Memory B cell (primary cell): ENCODE measurements around the gene SLC25A38.
A peak's percentile ranks its signal among the peaks of the same experiment; 100 is the strongest.

Experiments
- ATAC-seq: fragments of 150-1000 bp; cut with Tn5 transposase; 2 replicates; pipeline ENCODE4 v1.10.0; 2021; ENCODE audit warnings: low read depth, mild to moderate bottlenecking, moderate library complexity
- DNase-seq, 2 donors: peaks; one replicate each; pipeline ENCODE4 v3.0.0; 2022; ENCODE audit warnings: low spot score in 2 of 2
- H3K27ac Mint-ChIP-seq: one replicate; pipeline ENCODE4 v1.8.0; 2022; ENCODE audit warnings: mild to moderate bottlenecking, moderate library complexity, mixed read lengths
- H3K27me3 Mint-ChIP-seq: one replicate; pipeline ENCODE4 v1.8.0; 2022; ENCODE audit warnings: mixed read lengths
- H3K36me3 Mint-ChIP-seq: one replicate; pipeline ENCODE4 v1.8.0; 2022; ENCODE audit warnings: mild to moderate bottlenecking, mixed read lengths
- H3K4me1 Mint-ChIP-seq: one replicate; pipeline ENCODE4 v1.8.0; 2022; ENCODE audit warnings: mixed read lengths
- H3K4me3 Mint-ChIP-seq: one replicate; pipeline ENCODE4 v1.8.0; 2022; ENCODE audit warnings: mild to moderate bottlenecking, moderate library complexity, mixed read lengths
- H3K9me3 Mint-ChIP-seq: one replicate; pipeline ENCODE4 v1.8.0; 2022; ENCODE audit warnings: mixed read lengths

Gene SLC25A38

DNA sequence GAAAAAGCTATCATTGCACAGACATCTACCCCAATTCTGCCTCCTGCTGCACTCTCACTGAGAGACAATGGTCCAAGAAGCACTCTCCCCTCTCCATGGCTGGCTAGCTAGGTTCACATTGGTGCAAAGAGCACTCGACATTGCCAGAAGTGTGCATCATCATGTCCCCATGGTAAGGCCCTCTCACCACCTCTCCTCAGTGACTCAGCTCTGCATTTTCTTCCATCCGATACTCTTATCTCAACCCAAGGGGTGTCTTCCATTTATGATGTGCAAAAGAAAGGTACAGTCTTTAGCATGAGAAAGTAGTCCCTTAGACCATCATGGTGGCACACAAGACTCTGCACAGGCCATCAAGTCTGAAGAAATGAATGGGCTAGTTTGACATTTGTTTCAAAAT lies 37.4 kb downstream of the SLC25A38 start:
- DNase-seq, result no peak
- Mint-ChIP-seq H3K4me1 (no peaks in the 10 kb centered on the region), H3K27me3 (peaks cover 1% of the 10 kb centered on the region), H3K27ac (no peak overlapping the region), H3K36me3 (no peaks in the 10 kb centered on the region), H3K9me3 (no peaks in the 10 kb centered on the region), H3K4me3 (no peak overlapping the region)
- no peak for ATAC-seq

DNA sequence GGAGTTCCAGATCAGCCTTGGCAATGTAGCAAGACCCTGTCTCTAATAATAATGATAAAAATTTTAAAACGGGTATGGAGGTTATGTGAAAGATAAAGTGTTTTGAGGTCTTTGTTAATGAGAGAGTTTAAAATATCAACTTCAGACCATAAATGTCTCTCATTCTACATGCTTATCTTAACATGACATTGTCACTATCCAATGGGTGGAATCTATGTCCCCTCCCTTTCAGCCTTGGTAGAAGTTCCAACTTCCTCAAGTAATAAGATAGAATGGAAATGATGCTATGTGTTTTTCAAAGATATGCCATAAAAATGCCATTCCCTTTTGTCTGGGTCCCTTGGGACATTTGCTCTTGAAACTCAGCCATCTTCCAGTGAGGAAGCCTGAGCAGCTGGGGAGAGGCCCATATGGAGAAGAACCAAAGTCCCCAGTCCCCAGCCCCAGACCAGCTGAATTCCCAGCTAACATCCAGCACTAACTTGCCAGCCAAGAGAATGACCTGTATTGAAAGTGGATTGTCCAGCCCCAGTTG lies 40.3 kb downstream of the SLC25A38 start:
- Mint-ChIP-seq H3K27me3 (no peaks in the 10 kb centered on the region), H3K27ac (no peak overlapping the region), H3K4me1 (no peaks in the 10 kb centered on the region), H3K9me3 (no peaks in the 10 kb centered on the region), H3K36me3 (no peaks in the 10 kb centered on the region), H3K4me3 (no peak overlapping the region)
- ATAC-seq, result no peak
- DNase-seq, result no peak

DNA sequence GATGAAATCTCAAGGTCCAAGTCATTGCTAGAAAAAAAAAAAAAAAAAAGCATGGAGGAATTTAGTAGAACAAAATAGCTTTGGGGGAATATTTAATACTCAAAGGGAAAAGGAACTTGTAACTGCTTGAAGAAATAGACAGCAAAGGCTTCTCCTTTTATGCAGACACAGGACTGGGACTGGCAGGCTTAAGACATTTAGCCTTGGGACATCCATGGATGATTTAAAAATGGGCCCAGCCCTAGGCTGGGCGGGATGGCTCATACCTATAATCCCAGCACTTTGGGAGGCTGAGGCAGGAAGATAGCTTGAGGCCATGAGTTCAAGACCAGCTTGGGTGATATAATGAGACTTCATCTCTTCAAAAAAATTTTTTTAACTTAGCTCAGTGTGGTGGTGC lies 43.1 kb downstream of the SLC25A38 start:
- no peak overlapping the region for H3K4me3 Mint-ChIP-seq
- no peaks in the 10 kb centered on the region for H3K9me3 Mint-ChIP-seq
- H3K4me1 Mint-ChIP-seq, result no peaks in the 10 kb centered on the region
- no peak overlapping the region for H3K27ac Mint-ChIP-seq
- no peaks in the 10 kb centered on the region for H3K36me3 Mint-ChIP-seq
- no peak for ATAC-seq
- DNase-seq, result no peak
- peaks cover 9% of the 10 kb centered on the region for H3K27me3 Mint-ChIP-seq

DNA sequence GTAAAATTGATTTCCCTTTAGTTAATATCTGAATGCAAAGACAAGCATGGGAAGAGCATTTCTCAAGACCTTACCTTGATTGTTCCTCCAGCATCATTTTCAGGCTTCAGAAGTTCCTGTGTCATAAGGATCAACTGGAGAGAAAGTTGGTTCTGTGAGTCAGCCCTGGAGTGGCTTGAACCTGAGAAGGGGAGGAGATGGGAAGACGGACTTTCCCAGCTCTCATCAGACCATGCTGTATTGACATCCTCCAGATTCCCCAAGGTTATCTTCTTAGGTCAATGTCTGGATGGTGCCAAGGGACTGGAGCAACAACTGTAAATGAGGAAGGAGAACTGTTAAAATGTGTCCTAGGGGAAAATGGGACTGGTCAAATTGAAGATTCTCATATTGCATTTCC lies 44.3 kb downstream of the SLC25A38 start:
- DNase-seq, result no peak
- Mint-ChIP-seq H3K9me3 (no peaks in the 10 kb centered on the region), H3K4me3 (no peak overlapping the region), H3K27ac (no peak overlapping the region), H3K36me3 (no peaks in the 10 kb centered on the region), H3K27me3 (peaks cover 9% of the 10 kb centered on the region), H3K4me1 (no peaks in the 10 kb centered on the region)
- no peak for ATAC-seq

DNA sequence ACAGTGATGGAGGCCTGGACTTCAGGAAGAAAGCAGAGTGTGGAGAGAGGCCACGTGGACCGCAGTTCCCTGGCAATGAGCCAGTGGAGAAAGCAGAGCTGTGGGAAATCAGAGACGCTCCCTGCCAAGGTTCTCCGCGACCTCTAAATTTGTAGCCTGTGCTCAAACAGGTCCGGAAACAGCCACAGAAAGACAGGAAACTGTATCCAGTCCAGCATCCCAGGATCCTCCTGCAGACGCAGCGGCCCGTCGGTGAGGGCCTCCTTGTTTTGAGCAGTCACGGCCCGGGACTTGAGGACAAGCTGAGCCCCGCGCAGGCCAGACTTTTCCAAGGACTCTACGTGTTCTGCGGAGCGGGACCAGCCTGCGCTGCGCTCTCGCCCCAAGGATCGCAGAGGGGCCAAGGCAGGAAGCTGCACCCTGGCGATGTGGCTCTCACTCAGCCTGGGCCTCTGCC lies 45.6 kb downstream of the SLC25A38 start:
- no peaks in the 10 kb centered on the region for H3K9me3 Mint-ChIP-seq
- no peak overlapping the region for H3K4me3 Mint-ChIP-seq
- DNase-seq (no peak), ATAC-seq (no peak)
- H3K36me3 Mint-ChIP-seq, result no peaks in the 10 kb centered on the region
- H3K27me3 Mint-ChIP-seq, result peaks cover 9% of the 10 kb centered on the region
- no peaks in the 10 kb centered on the region for H3K4me1 Mint-ChIP-seq
- no peak overlapping the region for H3K27ac Mint-ChIP-seq

DNA sequence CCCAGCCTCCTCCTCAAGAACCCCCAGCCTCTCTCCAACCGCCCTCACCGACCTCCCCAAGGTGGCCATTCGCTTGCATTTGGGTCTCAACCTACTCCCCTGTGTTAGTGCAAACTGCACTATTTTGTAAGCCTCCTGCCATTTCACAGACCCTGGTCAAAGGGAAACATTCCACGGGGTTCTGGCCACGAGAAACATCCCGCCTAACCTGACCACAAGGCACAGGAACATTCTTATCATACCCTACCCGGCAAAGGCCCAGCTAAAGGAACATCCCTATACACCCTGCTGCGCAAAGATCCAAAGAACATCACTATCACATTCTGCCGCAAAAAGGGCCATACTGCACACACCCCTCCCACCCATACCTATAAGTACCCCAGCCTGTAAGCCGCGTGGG lies 46.3 kb downstream of the SLC25A38 start:
- no peak overlapping the region for H3K4me3 Mint-ChIP-seq
- DNase-seq, result no peak
- ATAC-seq, result no peak
- H3K36me3 Mint-ChIP-seq, result no peaks in the 10 kb centered on the region
- no peak overlapping the region for H3K27ac Mint-ChIP-seq
- no peaks in the 10 kb centered on the region for H3K9me3 Mint-ChIP-seq
- peaks cover 9% of the 10 kb centered on the region for H3K27me3 Mint-ChIP-seq
- no peaks in the 10 kb centered on the region for H3K4me1 Mint-ChIP-seq

DNA sequence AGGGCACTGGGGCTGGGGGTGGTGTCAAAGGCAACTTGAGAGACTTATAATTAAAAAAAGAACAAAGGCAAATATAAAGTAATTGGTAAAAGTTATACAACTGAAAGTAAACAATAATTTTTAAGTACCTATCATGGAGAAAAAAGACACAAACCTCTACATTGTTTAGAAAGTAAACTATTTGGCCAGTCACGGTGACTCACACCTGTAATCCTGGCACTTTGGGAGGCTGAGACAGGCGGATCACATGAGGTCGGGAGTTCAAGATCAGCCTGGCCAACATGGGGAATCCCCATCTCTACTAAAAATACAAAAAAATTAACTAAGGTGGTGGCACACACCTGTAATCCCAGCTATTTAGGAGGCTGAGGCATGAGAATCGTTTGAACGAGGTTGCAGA lies 49.2 kb downstream of the SLC25A38 start:
- H3K27me3 Mint-ChIP-seq, result peaks cover 9% of the 10 kb centered on the region
- DNase-seq (no peak), ATAC-seq (no peak)
- peaks cover 5% of the 10 kb centered on the region for H3K4me1 Mint-ChIP-seq
- no peaks in the 10 kb centered on the region for H3K36me3 Mint-ChIP-seq
- H3K27ac Mint-ChIP-seq, result no peak overlapping the region
- no peaks in the 10 kb centered on the region for H3K9me3 Mint-ChIP-seq
- no peak overlapping the region for H3K4me3 Mint-ChIP-seq

DNA sequence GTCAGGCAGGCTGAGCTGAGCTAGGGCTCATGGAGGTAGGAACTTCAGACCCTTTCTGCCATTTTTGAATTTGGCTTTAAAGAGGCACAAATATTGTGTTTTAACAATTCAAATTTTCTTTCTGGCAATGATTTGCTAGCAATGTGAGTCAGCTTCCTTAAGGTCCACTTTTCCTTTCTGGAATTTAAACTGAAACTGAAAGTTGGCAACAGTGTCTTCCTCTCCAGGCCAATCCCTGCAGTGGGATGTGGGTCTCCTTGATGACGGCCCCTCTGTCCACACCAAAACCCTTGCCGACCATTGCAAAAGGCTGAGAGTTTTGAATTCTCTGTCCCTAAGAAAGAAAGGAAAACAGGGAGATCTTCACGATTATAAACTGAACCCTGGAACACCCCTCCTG lies 50.5 kb downstream of the SLC25A38 start:
- DNase-seq (no peak), ATAC-seq (no peak)
- Mint-ChIP-seq H3K36me3 (no peaks in the 10 kb centered on the region), H3K27me3 (peaks cover 9% of the 10 kb centered on the region), H3K27ac (no peak overlapping the region), H3K9me3 (no peaks in the 10 kb centered on the region), H3K4me1 (peaks cover 5% of the 10 kb centered on the region), H3K4me3 (no peak overlapping the region)

DNA sequence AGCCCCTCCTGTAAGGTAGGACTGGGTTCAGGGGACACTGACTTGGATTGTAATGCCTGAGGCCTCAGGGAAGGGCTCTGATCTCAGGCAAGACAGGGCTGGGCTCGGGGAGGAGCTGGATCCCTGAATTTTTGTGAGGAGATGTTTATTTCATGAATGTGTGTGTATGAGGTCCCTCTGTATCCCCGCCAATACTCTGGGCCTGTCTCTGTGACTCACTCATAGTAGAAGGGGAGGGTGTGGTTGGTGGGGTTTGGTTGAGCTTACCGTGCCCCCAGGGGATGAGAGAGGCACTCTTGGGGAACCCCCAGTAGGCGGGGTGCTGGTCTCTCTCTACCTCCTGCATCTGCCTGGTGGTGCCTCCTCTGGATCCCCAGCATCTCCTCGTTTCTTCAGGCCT lies 51.4 kb downstream of the SLC25A38 start:
- no peak overlapping the region for H3K27ac Mint-ChIP-seq
- no peaks in the 10 kb centered on the region for H3K9me3 Mint-ChIP-seq
- ATAC-seq, result peak; percentile 88
- H3K36me3 Mint-ChIP-seq, result no peaks in the 10 kb centered on the region
- no peak overlapping the region for H3K4me3 Mint-ChIP-seq
- no peak for DNase-seq
- peaks cover 9% of the 10 kb centered on the region for H3K27me3 Mint-ChIP-seq
- peaks cover 5% of the 10 kb centered on the region for H3K4me1 Mint-ChIP-seq

DNA sequence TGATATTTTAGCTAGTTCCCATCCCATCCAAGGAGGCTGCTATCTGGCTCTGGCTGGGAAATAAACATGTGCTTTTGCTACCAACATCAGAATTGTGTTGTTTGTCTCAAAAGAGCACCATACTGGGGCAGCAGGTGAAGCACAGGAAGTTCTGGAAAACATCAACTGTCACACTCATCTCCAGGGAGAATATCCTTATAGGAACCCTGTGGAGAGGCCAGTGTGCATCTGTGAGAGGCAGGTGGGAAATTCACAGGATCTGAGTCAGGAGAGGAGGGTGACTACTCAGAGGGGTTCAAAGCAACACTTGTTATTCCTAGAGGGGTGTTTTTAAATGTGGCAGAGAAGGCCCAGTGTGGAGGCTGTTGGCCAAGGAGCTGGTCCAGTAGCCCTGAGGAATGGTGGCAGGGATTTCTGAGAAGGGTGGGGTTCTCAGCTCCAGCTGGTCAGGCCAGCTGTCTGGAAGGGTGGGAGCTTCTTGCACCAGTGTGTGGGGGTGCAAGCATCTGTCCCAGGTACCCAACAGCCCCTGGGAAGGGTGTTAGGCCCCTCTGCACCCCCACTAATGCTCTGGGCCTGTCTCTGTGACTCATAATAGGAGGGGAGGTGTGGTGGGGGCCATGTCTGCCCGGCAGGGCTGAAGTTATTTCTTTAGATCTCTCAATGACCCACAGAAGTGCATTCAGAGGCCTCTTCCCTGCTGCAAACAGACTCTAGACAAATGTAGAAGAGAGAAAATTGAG lies 52.0 kb downstream of the SLC25A38 start:
- no peak for ATAC-seq
- Mint-ChIP-seq H3K4me1 (peaks cover 5% of the 10 kb centered on the region), H3K27ac (no peak overlapping the region), H3K4me3 (no peak overlapping the region), H3K36me3 (no peaks in the 10 kb centered on the region), H3K27me3 (peaks cover 6% of the 10 kb centered on the region), H3K9me3 (no peaks in the 10 kb centered on the region)
- DNase-seq, result no peak

DNA sequence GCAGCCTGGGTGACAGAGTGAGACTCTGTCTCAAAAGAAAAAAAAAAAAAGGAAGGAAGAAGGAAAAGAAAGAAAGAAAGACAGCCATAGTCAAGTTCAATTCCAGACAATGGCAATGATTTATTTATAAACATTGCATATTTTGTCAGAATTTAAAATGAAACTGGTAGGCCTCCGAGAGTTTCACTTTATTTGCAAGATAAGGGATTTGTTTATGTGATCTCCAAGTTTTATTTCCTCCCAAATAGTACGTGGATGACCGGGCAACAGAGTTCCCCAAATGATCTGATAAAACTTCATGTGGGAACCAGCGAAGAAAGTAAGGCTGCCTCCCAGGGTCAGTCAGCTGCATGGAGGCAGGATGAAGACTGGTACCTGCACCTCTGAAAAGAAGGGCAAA lies 55.7 kb downstream of the SLC25A38 start:
- ATAC-seq (no peak), DNase-seq (no peak)
- Mint-ChIP-seq H3K27me3 (peaks cover under 1% of the 10 kb centered on the region), H3K36me3 (no peaks in the 10 kb centered on the region), H3K9me3 (no peaks in the 10 kb centered on the region), H3K27ac (no peak overlapping the region), H3K4me3 (no peak overlapping the region), H3K4me1 (peaks cover 5% of the 10 kb centered on the region)

DNA sequence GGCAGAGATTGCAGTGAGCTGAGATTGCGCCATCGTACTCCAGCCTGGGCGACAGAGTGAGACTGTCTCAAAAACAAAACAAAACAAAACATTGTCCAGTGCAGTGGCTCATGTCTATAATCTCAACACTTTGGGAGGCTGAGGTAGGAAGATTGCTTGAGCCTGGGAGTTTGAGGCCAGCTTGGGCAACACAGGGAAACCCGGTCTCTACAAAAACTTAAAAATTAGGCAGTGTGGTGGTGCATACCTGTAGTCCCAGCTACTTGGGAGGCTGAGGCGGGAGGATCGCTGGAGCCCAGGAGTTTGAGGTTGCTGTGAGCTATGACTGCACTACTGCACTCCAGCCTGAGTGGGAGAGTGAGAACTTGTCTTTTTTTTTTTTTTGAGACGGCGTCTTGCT lies 57.1 kb downstream of the SLC25A38 start:
- no peak for DNase-seq
- Mint-ChIP-seq H3K4me3 (no peak overlapping the region), H3K36me3 (no peaks in the 10 kb centered on the region), H3K27ac (no peak overlapping the region), H3K4me1 (no peaks in the 10 kb centered on the region), H3K27me3 (peaks cover 2% of the 10 kb centered on the region), H3K9me3 (no peaks in the 10 kb centered on the region)
- no peak for ATAC-seq

DNA sequence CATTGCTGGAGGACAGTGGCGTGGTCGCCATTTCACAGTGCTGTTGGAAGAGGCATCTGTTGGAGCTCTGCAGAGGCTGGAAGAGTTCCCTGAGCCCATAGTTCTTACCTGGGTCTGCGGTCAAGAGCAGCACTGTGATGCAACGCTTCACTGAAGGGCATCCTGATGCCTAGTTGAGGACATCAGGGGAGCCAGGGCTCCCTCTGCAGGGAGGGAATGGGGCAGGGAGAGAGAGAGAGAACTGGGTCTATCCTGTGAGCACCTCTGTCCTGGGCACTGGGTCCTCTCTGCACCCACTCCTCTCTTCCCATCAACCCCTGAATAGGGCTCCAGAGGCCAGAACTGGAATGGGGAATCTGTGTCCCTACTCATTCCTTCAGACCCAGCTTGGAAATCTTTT lies 60.4 kb downstream of the SLC25A38 start:
- no peaks in the 10 kb centered on the region for H3K9me3 Mint-ChIP-seq
- DNase-seq (no peak), ATAC-seq (no peak)
- no peak overlapping the region for H3K27ac Mint-ChIP-seq
- H3K4me3 Mint-ChIP-seq, result no peak overlapping the region
- H3K27me3 Mint-ChIP-seq, result peaks cover 2% of the 10 kb centered on the region
- no peaks in the 10 kb centered on the region for H3K4me1 Mint-ChIP-seq
- no peaks in the 10 kb centered on the region for H3K36me3 Mint-ChIP-seq

DNA sequence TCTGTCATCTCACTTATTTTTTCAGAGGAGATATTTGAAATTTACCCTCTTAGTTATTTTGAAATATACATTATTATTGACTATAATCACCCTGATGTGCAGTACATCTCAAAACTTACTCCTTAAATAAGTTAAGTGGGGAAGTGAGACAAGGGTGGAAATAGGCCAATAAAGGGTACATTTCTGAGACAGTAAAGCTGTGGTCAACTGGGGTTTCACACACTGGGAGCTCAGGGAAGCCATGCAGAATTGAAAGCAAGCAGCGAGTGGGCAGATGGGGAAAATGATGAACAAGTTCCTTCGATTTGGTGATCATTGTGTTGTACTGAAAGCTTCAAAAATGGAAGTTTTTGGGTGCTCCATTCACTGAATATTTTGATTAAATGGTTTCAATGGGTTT lies 62.8 kb downstream of the SLC25A38 start:
- no peaks in the 10 kb centered on the region for H3K36me3 Mint-ChIP-seq
- ATAC-seq (no peak), DNase-seq (no peak)
- no peaks in the 10 kb centered on the region for H3K9me3 Mint-ChIP-seq
- no peak overlapping the region for H3K4me3 Mint-ChIP-seq
- no peaks in the 10 kb centered on the region for H3K4me1 Mint-ChIP-seq
- H3K27me3 Mint-ChIP-seq, result peaks cover 5% of the 10 kb centered on the region
- no peak overlapping the region for H3K27ac Mint-ChIP-seq

DNA sequence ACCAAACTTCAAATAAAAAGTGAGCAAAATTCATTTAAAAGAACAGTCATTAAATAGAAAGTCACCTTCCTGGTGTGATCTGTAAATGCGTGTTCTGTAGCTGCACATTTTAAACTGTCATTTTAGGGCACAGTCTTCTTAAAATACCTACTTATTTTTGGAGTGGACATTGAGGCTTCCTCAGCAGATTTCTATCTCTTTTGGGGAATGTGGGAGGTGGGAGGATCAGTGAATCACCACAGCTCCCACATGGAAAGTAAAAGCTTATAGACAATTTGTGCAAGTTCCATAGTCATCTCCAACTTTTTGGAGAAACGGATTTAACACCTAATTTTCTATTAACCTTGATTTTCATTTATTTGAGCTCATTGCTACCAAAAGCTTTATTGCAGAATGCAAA lies 63.3 kb downstream of the SLC25A38 start:
- H3K4me1 Mint-ChIP-seq, result no peaks in the 10 kb centered on the region
- peaks cover 5% of the 10 kb centered on the region for H3K27me3 Mint-ChIP-seq
- H3K36me3 Mint-ChIP-seq, result no peaks in the 10 kb centered on the region
- ATAC-seq, result no peak
- no peak overlapping the region for H3K4me3 Mint-ChIP-seq
- no peak overlapping the region for H3K27ac Mint-ChIP-seq
- H3K9me3 Mint-ChIP-seq, result no peaks in the 10 kb centered on the region
- DNase-seq, result no peak
